GM18526 (cell line): ENCODE data around the gene PPP4R1.

Experiments used
- POLR2A ChIP-seq: IDR thresholded peaks from 3 replicates; pipeline ENCODE4 v1.6.1; 2011; ENCODE audit not compliant: insufficient read length; ENCODE audit errors: extremely low read depth

Gene PPP4R1

GRCh38 chr18:9521770-9522169 is 92.6 kb downstream of the PPP4R1 start:
- TF ChIP-seq POLR2A: no peak

GRCh38 chr18:9520666-9521065 is 93.7 kb downstream of the PPP4R1 start:
- TF ChIP-seq POLR2A: no peak

GRCh38 chr18:9519399-9519798 is 95.0 kb downstream of the PPP4R1 start:
- TF ChIP-seq POLR2A: no peak

- TF ChIP-seq POLR2A: no peak
These were observed 96.5 kb downstream of the PPP4R1 start for GRCh38 chr18:9517869-9518268.

- TF ChIP-seq POLR2A: no peak
These were observed 97.8 kb downstream of the PPP4R1 start for GRCh38 chr18:9516437-9517064.

GRCh38 chr18:9513971-9514512 is 100.3 kb downstream of the PPP4R1 start:
- TF ChIP-seq POLR2A: no peak

- TF ChIP-seq POLR2A: no peak
These were observed 105.8 kb downstream of the PPP4R1 start for GRCh38 chr18:9508446-9509025.

- no peak for TF ChIP-seq POLR2A
These were observed 106.7 kb downstream of the PPP4R1 start for GRCh38 chr18:9507565-9508088.

- TF ChIP-seq POLR2A: no peak
These were observed 108.1 kb downstream of the PPP4R1 start for GRCh38 chr18:9506046-9506792.
